ENCODE measurements around the gene ZBTB32. TPM values are rescaled to one million over a fixed set of nuclear protein-coding genes. Genes with fewer than 3 reads are reported as not detected.

The ZBTB32 gene
- total and polyA plus RNA-seq, 2 experiments from 2014 or later: 0.65 TPM; not detected in 1

GRCh38 chr19:35722461-35722860, 18.1 kb downstream of the ZBTB32 start:
- H3K27me3 ChIP-seq (ENCODE audit: insufficient read depth): no peaks in the 10 kb centered on the region

More at GRCh38 chr19:35722461-35722860, 18.1 kb downstream of the ZBTB32 start:
- Histone ChIP-seq H2AFZ (no peak overlapping the region), H3K79me2 (replicated peaks; ENCODE audit: insufficient read depth) (peaks cover 21% of the 10 kb centered on the region), H3K27ac (ENCODE audit: low read depth) (no peak overlapping the region), H3K9me2 (ENCODE audit: insufficient read depth) (no peaks in the 10 kb centered on the region), H3K4me1 (ENCODE audit: insufficient read depth) (peaks cover 9% of the 10 kb centered on the region), H4K20me1 (replicated peaks; ENCODE audit: insufficient read depth) (peaks cover 11% of the 10 kb centered on the region), H3K4me2 (no peak overlapping the region), H3K36me3 (ENCODE audit: insufficient read depth) (peaks cover 23% of the 10 kb centered on the region; the same call in 1 of the 2 replicates), H3K4me3 (no peak overlapping the region), H3F3A (replicated peaks; ENCODE audit: low read depth) (no peaks in the 10 kb centered on the region)
- Mint-ChIP-seq H3K27ac (no peak overlapping the region), H3K4me3 (no peak overlapping the region), H3K27me3 (ENCODE audit: insufficient read depth, low read depth, poor library complexity) (peaks cover 20% of the 10 kb centered on the region), H3K4me1 (peaks cover 9% of the 10 kb centered on the region), H3K36me3 (ENCODE audit: low read depth) (peaks cover 64% of the 10 kb centered on the region), H3K9me3 (no peaks in the 10 kb centered on the region; the same call in 2 of the 3 replicates)
- DNase-seq (ENCODE audit: low spot score) (no peak), ATAC-seq (no peak)
- TF ChIP-seq ETS1 (IDR thresholded peaks at IDR 0.05): no peak
- no peak for TF ChIP-seq POLR2AphosphoS5 (IDR thresholded peaks at IDR 0.05; ENCODE audit: low read depth)
- no peak for TF ChIP-seq CREB1 (CRISPR knock-in tag; IDR thresholded peaks at IDR 0.05; ENCODE audit: low read depth)
- no peak for TF ChIP-seq EZH2 (IDR thresholded peaks at IDR 0.05; ENCODE audit: low read depth, unreplicated experiment)
- no peak for TF ChIP-seq ZNF331 (CRISPR knock-in tag; IDR thresholded peaks at IDR 0.05; ENCODE audit: low read depth)
- no peak for TF ChIP-seq ZNF462 (CRISPR knock-in tag; IDR thresholded peaks at IDR 0.05)
- TF ChIP-seq NANOG (IDR thresholded peaks at IDR 0.05; ENCODE audit: borderline replicate concordance): no peak
- TF ChIP-seq EZH2phosphoT487 (IDR thresholded peaks at IDR 0.05; ENCODE audit: unreplicated experiment): no peak
- TF ChIP-seq CTCF (conservative IDR thresholded peaks at IDR 0.05; ENCODE audit: low read depth in 2 of 2): no peak
- no peak for TF ChIP-seq ZNF114 (CRISPR knock-in tag; IDR thresholded peaks at IDR 0.05)
- TF ChIP-seq STAT1 (IDR thresholded peaks at IDR 0.05; ENCODE audit: unreplicated experiment): no peak
- no peak for TF ChIP-seq REST (IDR thresholded peaks at IDR 0.05; ENCODE audit: unreplicated experiment)
- TF ChIP-seq JUNB (IDR thresholded peaks at IDR 0.05; ENCODE audit: unreplicated experiment): no peak
